GM19438 (cell line): Measurements from ENCODE around the gene A4GALT.
"Not testable (repeated sequence)": the region's sequence is repeated elsewhere in the genome, so short reads cannot be mapped to it uniquely, and the experiment has no call there.

ENCODE experiments used
- ATAC-seq: cut with Tn5 transposase; IDR thresholded peaks from one replicate; pipeline ENCODE4 v1.9.1; 2021; ENCODE audit warnings: low read depth; ENCODE audit not compliant: unreplicated experiment

The A4GALT gene

DNA sequence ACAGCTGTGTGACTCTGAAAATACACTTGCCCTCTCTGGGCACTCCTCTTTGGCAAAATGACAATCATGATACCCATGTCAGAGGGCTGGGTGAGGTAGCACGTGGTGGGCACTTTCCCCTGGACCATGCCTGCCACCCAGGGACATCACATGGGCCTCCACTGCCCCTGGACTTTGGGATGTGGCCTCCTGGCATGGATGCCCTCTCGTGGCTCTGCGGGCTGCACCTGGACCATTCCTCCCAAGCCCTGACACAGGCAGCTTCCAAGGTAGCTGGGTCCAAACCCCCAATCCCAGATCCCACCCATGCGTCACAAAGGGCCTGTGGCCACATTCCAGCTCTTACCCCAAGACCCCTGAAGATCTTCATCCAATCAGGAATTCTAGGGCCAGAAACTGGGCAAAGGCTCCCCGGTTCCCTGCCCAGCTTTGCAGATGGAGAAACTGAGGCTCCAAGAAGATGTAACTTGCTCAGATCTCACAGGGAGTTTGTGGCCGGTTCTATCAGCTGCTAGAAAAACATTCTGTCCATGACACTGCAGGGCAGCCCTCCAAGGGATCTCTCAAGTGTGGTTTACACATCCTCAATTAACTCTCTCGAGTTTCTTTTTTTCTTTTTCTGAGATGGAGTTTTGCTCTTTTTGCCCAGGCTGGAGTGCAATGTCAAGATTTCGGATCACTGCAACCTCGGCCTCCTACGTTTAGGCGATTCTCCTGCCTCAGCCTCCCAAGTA, 36.0 kb downstream of the A4GALT start:
- no peak for ATAC-seq

GRCh38 chr22:42683578-42684283, 36.9 kb downstream of the A4GALT start:
- ATAC-seq, result no peak

- ATAC-seq, result no peak
Measured at GRCh38 chr22:42682113-42682851, 38.4 kb downstream of the A4GALT start.

DNA sequence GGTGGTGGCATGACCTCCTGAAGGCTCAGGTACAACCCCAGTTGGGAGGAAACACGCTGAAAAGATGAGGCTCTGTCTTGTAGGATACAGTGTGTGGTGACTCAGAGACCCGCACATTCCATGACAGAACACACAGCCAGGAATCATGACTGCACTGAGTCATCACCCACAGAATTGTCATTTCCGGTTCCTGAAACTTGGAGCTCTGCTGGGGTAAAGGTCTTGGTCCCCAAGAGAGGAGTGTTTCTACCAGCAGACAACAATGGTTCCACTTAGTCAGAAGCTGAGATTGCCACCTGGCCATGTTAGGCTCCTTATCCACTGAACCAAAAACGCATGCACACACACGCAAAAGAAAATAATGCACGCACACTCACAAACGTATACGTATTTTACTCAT, 40.0 kb downstream of the A4GALT start:
- ATAC-seq, result no peak

GRCh38 chr22:42679691-42680090, 41.0 kb downstream of the A4GALT start:
- ATAC-seq, result no peak

DNA sequence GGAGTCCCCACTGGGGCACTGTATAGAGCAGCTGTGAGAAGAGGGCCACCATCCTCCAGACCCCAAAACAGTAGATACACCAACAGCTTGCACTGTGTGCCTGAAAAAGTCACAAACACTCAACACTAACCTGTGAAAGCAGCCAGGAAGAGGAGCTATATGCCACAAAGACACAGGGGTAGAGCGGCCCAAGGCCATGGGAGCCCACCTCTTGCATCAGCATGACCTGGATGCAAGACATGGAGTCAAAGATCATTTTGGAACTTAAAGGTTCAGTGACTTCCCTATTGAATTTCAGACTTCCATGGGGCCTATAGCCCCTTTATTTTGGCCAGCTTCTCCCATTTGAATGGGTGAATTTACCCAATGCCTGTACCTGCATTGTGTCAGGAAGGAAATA, 41.8 kb downstream of the A4GALT start:
- ATAC-seq, result no peak

DNA sequence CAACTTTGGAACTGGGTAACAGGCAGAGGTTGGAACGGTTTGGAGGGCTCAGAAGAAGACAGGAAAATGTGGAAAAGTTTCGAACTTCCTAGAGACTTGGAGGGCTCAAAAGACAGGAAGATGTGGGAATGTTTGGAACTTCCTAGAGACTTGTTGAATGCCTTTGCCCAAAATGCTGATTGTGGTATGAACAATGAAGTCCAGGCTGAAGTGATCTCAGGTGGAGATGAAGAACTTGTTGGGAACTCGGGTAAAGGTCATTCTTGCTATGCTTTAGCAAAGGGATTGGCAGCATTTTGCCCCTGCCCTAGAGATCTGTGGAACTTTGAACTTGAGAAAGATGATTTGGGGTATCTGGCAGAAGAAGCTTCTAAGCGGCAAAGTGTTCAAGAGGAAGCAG, 42.7 kb downstream of the A4GALT start:
- not testable (repeated sequence) for ATAC-seq

- no peak for ATAC-seq
Measured at GRCh38 chr22:42676059-42676607, 44.5 kb downstream of the A4GALT start.

DNA sequence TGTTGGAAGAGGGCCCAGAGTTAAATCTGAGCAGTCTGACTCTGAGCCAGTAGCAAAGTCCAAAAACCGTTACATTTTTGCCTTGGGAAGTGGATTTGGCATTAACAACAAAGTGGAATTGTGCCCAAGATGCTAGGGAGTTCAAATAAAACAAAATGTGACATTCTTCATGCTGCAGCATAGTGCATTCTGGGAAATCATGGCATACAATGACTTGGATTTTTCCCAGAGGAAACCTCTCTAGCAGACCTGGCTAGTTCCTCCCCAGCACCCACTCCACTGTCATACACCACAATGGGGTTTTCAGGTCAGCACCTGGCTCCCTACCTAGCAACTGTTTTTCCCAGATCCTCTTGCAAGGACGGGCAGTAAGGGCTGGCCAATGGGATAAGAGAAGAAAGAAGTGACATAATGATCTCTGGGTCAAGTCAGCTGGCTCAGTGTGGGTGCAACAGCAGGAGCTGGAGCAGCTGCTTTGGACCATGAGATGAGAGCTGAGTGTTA, 46.7 kb downstream of the A4GALT start:
- ATAC-seq, result no peak

GRCh38 chr22:42673071-42673470, 47.6 kb downstream of the A4GALT start:
- not testable (repeated sequence) for ATAC-seq

DNA sequence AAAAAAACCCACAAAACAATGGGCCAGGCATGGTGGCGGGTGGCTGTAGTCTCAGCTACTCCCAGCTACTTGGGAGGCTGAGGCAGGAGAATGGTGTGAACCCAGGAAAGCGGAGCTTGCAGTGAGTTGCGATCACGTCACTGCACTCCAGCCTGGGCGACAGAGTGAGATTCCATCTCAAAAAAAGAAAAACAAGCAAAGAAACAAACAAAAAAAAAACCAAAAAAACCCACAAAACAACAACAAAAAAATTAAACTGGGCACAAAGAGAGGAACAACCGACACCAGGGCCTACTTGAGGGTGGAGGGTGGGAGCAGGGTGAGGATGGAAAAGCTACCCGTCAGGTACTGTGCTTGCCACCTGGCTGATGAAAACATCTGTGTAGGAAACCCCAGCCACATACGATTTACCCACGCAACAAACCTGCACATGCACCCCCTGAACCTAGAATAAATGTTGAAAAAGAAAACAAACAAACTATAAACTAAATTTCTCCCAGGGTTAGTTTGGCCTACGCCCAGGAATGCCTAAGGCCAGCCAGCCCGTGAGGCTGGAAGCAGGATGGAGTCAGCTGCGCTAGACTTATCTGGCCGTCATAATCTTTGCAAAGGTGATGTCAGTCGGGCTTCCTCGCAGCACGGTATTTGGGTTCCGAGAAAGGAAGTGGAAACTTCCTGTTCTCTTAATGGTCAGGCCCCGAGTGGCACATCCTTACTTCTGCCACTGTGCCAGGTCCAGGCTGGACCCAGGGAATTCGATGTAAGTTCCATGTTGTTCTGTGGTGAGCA, 49.6 kb downstream of the A4GALT start:
- no peak for ATAC-seq

DNA sequence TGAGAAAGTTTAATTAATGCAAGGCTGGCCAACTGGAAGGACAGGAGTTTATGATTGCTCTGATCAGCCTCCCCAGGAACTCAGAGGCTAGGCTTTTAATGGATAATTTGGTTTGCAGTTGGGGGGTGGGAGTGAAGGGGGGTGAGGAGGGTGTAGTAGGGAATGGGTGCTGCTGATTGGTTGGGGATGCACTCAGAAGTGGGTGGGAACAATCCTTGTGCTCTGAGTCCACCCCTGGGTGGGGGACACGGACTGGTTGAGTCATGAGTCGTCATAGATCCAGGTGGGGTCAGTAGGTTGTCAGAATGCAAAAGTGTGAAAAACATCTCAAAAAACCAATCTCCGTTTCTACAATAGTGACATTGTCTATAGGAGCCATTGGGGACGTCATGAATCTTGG, 50.6 kb downstream of the A4GALT start:
- no peak for ATAC-seq

DNA sequence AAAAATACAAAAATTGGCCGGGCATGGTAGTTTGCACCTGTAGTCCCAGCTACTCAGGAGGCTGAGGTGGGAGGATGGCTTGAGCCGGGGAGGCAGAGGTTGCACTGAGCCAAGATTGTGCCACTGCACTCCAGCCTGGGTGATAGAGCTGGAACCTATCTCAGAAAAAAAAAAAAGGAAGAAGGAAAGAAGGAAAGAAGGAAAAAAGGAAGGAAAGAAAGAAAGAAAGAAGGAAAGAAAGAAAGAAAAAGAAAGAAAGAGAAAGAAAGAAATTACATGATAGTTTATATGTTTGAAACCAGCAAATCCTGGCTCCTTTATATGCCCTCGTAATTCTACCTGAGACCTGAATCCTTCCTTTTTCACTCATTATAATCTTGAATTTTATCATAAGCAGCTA, 54.3 kb downstream of the A4GALT start:
- ATAC-seq, result not testable (repeated sequence)

- peak; percentile 53 for ATAC-seq
Measured at GRCh38 chr22:42664976-42665831, 55.5 kb downstream of the A4GALT start.

DNA sequence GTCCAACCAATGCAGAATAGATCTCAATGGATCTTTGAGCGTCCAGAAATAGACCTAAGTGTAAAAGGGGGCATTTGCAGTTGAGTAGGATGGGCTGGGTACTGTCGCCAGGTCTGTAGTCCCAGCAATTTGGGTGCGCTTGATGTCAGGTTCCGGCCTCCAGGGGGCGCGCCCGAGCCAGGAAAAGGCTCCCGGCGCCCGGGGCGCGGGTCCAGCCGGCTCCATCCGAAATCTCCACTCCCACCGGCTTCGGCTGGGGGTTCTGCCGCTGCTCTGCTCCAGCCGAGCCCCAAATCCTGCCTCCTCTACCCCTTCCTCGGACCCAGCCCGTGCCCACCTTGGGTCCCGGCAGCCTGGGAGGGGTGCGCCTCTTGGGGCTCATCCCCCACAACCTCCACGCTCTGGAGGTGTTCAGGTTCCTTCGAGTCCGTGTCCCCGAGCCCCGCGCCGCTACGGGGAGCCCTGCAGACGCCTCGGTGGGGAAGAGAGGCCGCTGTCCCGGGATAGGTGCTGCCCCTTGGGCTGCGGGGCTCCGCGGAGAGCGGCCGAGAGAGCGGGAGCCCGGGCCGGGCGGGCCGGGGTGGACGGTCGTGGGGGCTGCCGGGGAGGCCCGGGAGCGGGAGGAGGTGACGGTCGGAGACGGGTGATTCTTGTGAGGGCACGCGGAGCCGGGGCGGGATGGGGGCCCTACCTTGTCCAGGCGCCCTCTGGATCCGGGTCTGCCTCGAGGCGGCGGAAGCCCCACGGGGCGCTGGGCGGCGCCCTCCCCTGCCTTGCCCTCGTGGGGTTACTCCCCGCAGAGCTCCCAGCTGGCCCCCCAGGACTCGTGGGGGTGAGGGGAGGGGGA, 58.5 kb downstream of the A4GALT start:
- ATAC-seq, result no peak

DNA sequence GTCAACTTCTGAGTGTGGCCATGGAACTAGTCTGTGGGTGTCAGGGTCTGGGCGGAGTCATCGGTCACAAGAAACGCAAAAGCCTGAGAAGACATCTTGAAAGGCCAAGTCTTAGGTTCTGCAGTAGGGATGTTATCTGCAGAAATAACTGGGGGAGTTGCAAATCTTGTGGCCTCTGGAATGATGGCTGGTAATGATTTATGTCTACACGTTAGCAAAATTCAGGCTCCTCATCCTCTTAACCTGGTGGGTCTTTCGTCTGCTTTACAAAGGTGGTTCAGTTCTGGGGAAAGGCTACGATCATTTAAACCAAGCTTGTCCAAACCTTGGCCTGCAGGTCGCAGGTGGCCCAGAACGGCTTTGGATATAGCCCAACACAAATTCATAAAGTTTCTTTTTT, 64.1 kb downstream of the A4GALT start:
- ATAC-seq, result no peak

DNA sequence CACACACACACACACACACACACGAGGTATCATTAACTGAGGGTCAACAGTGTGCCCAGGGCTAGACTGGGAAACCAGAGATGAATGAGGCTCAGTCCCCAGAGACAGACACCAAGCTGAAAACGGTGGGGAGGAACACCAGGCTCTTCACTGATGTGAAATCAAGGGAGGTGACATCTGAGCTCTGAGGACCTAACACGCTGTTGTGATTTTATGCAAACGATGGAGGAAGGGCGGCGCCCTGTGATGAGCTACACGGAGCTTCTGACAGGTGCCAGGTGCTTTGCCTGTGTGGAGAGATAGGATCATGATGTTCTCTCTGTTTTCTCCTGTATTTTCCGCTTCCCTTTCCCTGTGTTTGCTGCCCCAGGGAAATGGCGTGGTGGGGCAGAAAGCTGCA, 65.0 kb downstream of the A4GALT start:
- no peak for ATAC-seq

- no peak for ATAC-seq
Measured at GRCh38 chr22:42654436-42655073, 66.1 kb downstream of the A4GALT start.
